OCI-LY7 (cell line): Measurements from ENCODE around the gene ALKBH2. TPM values are rescaled to one million over a fixed set of nuclear protein-coding genes. Genes with fewer than 3 reads are reported as not detected.

Source experiments
- BruUV-seq: library from RNA; stranded (reverse); fragments of 400-500 nt; replicated peaks from 2 replicates; lab custom pipeline; 2021; lab: Mats Ljungman, UMichigan
- CTCF ChIA-PET: fragments of 300-600 bp; sonication (Branson Sonifier 250); formaldehyde crosslinking; loops from one replicate; lab custom pipeline; 2022; ENCODE audit warnings: antibody characterized with exemption; ENCODE audit not compliant: unreplicated experiment; lab: Charles Lee
- POLR2A ChIA-PET: fragments of 300-600 bp; sonication (Branson Sonifier 250); formaldehyde crosslinking; loops from one replicate; lab custom pipeline; 2022; ENCODE audit warnings: antibody characterized with exemption; lab: Charles Lee
- DNase-seq: peaks from one replicate; pipeline ENCODE4 v3.0.0-alpha.2; 2015; ENCODE audit warnings: low spot score
- H2AFZ ChIP-seq: fragments of 200-600 bp; sonication (generic), shearing (Covaris generic); 2 replicates; pipeline ENCODE4 v1.6.1; 2014; ENCODE audit warnings: mild to moderate bottlenecking, antibody characterized with exemption, low read length, moderate library complexity
- H3K27ac ChIP-seq: fragments of 200-600 bp; sonication (generic); 2 replicates; pipeline ENCODE4 v1.5.1; 2014; ENCODE audit warnings: mixed run types, low read depth, mild to moderate bottlenecking, moderate library complexity, low read length, inconsistent platforms; ENCODE audit not compliant: poor library complexity, severe bottlenecking
- H3K36me3 ChIP-seq: fragments of 200-600 bp; sonication (generic); 2 replicates; pipeline ENCODE4 v1.6.1; 2014; ENCODE audit warnings: mild to moderate bottlenecking, antibody characterized with exemption, low read length, moderate library complexity, mixed read lengths; ENCODE audit not compliant: insufficient read depth
- H3K4me1 ChIP-seq: fragments of 200-600 bp; sonication (generic); 2 replicates; pipeline ENCODE4 v1.5.1; 2014; ENCODE audit warnings: mild to moderate bottlenecking, low read length; ENCODE audit not compliant: insufficient read depth, poor library complexity, severe bottlenecking
- H3K4me2 ChIP-seq: fragments of 200-600 bp; sonication (generic); 2 replicates; pipeline ENCODE4 v1.6.1; 2014; ENCODE audit warnings: mild to moderate bottlenecking, low read length
- H3K4me3 ChIP-seq: fragments of 200-600 bp; sonication (generic); 2 replicates; pipeline ENCODE4 v1.5.1; 2014; ENCODE audit warnings: mild to moderate bottlenecking, low read depth, low read length; ENCODE audit not compliant: poor library complexity, severe bottlenecking
- H3K79me2 ChIP-seq: fragments of 200-600 bp; sonication (generic); 2 replicates; pipeline ENCODE4 v1.6.1; 2016; ENCODE audit warnings: low read depth, mild to moderate bottlenecking, low read length, moderate library complexity, mixed read lengths; ENCODE audit not compliant: insufficient read depth
- H3K9me2 ChIP-seq: fragments of 200-600 bp; sonication (generic); 2 replicates; pipeline ENCODE4 v1.6.1; 2016; ENCODE audit warnings: mild to moderate bottlenecking, low read length, mixed read lengths; ENCODE audit not compliant: insufficient read depth
- H3K9me3 ChIP-seq: fragments of 200-600 bp; sonication (generic); 2 replicates; pipeline ENCODE4 v1.6.1; 2014; ENCODE audit warnings: mild to moderate bottlenecking, mixed run types, low read length, mixed read lengths
- H4K20me1 ChIP-seq: fragments of 200-600 bp; sonication (generic); 2 replicates; pipeline ENCODE4 v1.6.1; 2014; ENCODE audit warnings: mild to moderate bottlenecking, antibody characterized with exemption, low read length, moderate library complexity, mixed read lengths; ENCODE audit not compliant: insufficient read depth
- EZH2phosphoT487 ChIP-seq: fragments of 200-600 bp; sonication (generic); IDR thresholded peaks from 2 replicates; pipeline ENCODE4 v1.6.1; 2018; ENCODE audit warnings: low read depth, borderline replicate concordance, mild to moderate bottlenecking, mixed run types, antibody characterized with exemption, low read length, moderate library complexity, mixed read lengths
- intact Hi-C: fragments of 100-400 bp; cut with micrococcal nuclease; formaldehyde crosslinking; loops from one replicate; pipeline ENCODE4 v1.10.0; 2022; ENCODE audit not compliant: unreplicated experiment
- total RNA-seq, 2 experiments: library from RNA; depleted of rRNA in 1 of 2; stranded (reverse); fragments of >200 nt in 1 of 2; shearing (Covaris generic) in 1 of 2; gene quantifications; 2 replicates each; pipeline ENCODE4 v1.2.3, GENCODE V29; 2014 to 2022
- TF ChIP-seq, protein P1 (sequence below): fragments of 200-600 bp; sonication (generic); conservative IDR thresholded peaks from 2 replicates; pipeline ENCODE4 v1.5.1; 2014; ENCODE audit warnings: mild to moderate bottlenecking, antibody characterized with exemption, low read length, moderate library complexity, mixed read lengths

ALKBH2 gene
- total RNA-seq, 2 experiments from 2014 or later = 70.3 to 111 TPM

DNA sequence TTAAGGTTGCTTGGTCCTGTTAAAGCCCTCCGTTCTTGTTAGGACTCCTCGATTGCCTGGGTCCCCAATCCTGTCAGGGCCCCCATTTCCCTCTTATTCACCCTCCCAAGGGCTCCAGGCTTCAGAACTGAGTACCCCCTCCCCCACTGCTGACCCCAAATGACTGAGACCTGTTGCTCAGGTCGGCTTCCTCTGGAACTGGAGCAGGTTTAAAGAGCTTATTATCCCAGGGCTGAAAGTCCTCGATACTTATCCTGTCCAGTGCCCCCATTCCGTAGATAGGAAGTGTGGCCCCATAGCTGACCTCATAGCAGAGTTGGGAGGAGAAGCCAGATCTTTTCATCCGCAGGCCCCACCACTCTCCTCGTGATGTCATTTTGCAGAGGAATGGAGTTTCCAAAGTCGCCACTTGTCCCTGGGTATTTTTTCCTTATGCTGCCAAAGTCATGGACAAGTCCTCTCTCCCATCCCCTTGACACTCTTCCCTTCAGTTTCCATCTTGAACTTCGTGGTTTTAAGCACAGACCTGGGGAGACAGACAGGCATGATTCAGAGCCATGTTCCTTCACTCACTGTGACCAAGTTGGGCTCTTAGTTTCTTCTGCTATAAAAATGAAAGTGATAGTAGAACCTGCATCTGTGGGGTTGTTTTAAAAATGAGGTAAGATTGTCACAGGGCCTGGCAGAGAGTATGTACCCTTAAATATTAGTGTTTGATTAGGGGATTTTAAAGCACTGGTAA, 39.7 kb downstream of the ALKBH2 start:
- Histone ChIP-seq H3K9me2 (no peaks in the 10 kb centered on the region), H3K36me3 (peaks cover 31% of the 10 kb centered on the region), H3K9me3 (no peaks in the 10 kb centered on the region), H3K4me3 (peak overlapping the region; percentile 81), H4K20me1 (no peaks in the 10 kb centered on the region), H3K79me2 (peaks cover 44% of the 10 kb centered on the region), H3K27ac (peak overlapping the region; percentile 85), H2AFZ (peak overlapping the region; percentile 45; the same call in 1 of the 2 replicates), H3K4me1 (peaks cover 46% of the 10 kb centered on the region), H3K4me2 (peak overlapping the region; percentile 99)
- no peak for TF ChIP-seq EZH2phosphoT487
- TF ChIP-seq, protein P1, sequence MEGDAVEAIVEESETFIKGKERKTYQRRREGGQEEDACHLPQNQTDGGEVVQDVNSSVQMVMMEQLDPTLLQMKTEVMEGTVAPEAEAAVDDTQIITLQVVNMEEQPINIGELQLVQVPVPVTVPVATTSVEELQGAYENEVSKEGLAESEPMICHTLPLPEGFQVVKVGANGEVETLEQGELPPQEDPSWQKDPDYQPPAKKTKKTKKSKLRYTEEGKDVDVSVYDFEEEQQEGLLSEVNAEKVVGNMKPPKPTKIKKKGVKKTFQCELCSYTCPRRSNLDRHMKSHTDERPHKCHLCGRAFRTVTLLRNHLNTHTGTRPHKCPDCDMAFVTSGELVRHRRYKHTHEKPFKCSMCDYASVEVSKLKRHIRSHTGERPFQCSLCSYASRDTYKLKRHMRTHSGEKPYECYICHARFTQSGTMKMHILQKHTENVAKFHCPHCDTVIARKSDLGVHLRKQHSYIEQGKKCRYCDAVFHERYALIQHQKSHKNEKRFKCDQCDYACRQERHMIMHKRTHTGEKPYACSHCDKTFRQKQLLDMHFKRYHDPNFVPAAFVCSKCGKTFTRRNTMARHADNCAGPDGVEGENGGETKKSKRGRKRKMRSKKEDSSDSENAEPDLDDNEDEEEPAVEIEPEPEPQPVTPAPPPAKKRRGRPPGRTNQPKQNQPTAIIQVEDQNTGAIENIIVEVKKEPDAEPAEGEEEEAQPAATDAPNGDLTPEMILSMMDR = no peak
- ChIA-PET POLR2A (interaction anchor here (0.8 to 1.8 kb wide), 7 partner anchors 8 to 195 kb away, joined by 3 to 13 read pairs (median 4); partner anchors contain the start of gene ALKBH2), CTCF (no interaction called here)
- DNase-seq = peak; percentile 58
- BruUV-seq = TSS peak; percentile 79
- intact Hi-C loops = loop anchor here (1.0 kb wide), 1 partner anchor 9 kb away; no protein-coding TSS in a partner anchor

DNA sequence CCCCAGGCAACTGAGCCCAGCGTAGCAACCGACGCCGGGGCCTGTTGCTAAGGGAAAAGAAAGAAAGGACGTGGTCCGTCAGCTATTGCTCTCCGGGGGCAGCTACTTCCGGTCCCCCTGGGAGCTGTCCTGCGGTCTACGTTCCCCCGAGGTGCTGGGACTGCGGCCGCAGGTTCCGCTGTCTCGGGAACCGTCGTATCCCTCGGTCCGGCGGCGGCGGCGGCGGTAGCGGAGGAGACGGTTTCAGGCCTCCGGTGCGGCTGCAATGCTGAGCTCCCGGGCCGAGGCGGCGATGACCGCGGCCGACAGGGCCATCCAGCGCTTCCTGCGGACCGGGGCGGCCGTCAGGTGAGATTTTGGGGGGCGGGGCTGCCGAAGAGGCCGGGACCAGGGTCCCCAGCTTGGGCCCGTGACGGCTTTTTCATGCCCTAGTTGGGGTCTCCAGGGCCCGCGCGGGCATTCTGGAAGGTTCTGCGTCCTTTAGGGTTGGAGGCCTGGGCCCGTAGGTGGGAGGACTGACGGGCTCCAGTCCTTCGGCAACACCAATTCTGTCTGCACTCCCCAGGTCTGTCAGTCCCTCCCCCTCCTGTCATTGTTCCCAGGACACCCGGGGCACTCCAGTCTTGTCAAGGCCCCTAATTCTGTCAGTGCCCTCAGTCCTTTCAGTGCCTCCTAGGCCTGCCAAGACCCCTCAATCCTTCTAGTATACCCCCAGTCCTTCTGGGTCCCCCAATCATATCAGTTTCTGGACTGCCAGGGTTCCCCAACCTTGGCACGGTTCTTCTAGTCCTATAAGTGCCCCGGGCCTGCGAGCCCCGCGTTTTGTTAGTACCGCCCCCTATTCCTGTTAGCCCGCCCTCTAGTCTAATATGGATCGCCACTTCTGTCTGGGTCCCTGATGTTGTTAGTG, 40.6 kb downstream of the ALKBH2 start, which contains the start of gene USP30:
TSS of gene USP30 (plus strand) at position 163 of the 910 bp plus-strand sequence. CDS start at position 266, 103 bp downstream.
- Histone ChIP-seq H3K9me3 (no peaks in the 10 kb centered on the region), H2AFZ (peak within 1 kb of the TSS; percentile 65; the same call in 1 of the 2 replicates), H3K36me3 (peaks cover 22% of the 10 kb centered on the region; the same call in 1 of the 2 replicates), H4K20me1 (no peaks in the 10 kb centered on the region), H3K4me2 (peak within 1 kb of the TSS; percentile 99), H3K79me2 (peaks cover 44% of the 10 kb centered on the region), H3K4me1 (peaks cover 42% of the 10 kb centered on the region), H3K27ac (peak within 1 kb of the TSS; percentile 85), H3K9me2 (no peaks in the 10 kb centered on the region), H3K4me3 (peak within 1 kb of the TSS; percentile 81)
- peak; percentile 92 for DNase-seq
- ChIA-PET CTCF (no interaction called here), POLR2A (interaction anchor here (1.0 to 1.7 kb wide), 3 partner anchors 9 to 39 kb away, joined by 4 to 9 read pairs (median 4); no protein-coding TSS in a partner anchor)
- intact Hi-C loops = loop anchor here (1.0 kb wide), 2 partner anchors 10 to 41 kb away; partner anchors contain the start of gene ALKBH2
- TF ChIP-seq, protein P1 = no peak
- BruUV-seq = no TSS peak
